ENCODE measurements around the gene HSBP1.

Gene HSBP1

DNA sequence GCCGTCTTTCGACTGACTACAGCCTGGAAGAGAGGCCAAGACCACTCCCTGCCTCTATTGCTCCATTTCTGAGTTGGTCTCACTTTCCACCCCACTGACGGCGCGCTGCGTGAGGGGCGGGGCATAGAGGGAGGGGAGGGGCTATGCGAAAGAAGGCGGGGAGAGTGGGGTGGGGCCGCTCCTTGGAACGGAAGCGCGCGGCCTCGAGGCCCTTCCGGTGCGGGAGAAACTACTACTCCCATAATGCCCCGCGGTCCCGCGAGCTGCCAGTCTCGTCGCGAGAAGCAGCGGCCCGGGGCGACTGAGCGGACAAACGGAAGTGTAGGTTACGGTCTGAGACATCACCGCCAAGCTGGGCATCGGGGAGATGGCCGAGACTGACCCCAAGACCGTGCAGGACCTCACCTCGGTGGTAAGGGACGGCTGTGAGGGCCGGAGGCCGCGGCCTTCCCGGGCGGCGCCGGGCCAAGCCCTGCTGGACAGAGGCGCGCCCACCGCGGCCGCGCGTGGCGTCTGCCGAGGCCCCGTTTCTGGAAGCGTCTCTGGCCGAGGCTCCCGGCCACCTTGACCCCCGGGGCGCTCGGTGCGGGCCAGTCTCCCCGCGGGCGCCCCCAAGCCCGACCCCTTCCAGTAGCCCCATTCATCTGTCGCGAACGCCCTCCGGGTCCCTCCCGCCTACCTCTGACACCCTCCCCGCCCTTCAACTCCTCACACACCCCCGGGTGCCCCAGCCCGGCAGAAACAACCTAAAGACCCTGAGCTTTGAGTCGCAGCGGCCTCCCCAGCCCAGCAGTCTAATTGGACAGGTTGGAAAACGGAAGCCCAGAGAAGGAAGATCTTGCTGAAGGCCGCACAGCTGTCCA is at the start of gene HSBP1:
Gene HSBP1 (plus strand): TSS at position 269 of the 863 bp plus-strand sequence. CDS start 99 bp downstream, at position 368.
- DNase-seq (ENCODE audit: low spot score), result peak; percentile 99

- DNase-seq (ENCODE audit: low spot score), result no peak
Measured at GRCh38 chr16:83762141-83762991, 45.4 kb upstream of the HSBP1 start.

DNA sequence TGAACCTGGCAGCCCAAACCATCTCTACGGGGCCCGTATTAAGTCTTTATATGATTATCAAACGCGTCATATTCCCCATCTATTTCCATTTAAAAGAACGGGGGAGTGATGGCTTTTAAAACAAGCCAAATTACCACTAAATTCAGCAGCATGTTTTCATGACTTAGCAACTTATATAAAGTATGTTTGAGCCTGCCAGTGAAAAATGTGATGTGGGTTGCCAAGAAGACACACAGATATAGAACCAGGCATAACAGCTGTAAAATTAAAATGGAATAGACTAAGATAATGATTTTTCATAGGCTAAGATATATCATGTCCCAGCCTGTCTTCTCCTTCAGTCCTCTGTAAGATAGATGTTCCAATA is 44.8 kb upstream of the HSBP1 start:
- no peak for DNase-seq (ENCODE audit: low spot score)

DNA sequence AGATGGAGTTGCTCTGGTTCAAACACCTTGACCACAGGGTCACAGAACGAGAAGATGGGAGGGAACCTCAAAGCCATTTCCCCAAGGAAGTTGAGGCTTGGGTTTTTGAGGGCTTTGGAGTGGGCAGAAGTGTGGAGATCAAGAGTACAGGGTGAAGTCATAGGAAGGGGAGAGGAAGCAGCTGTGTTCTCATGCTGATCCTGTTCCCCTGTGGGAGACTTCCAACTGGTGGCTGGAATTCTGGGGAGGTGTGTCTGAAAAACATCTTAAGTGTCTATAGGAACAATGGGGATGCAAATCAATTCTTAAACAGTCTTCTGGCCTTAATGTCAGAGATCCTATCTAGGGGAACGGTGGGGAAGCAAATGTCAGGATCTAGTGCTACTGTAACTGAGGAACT is 38.8 kb upstream of the HSBP1 start:
- no peak for DNase-seq (ENCODE audit: low spot score)

- DNase-seq (ENCODE audit: low spot score), result peak; percentile 52
Measured at GRCh38 chr16:83769397-83770008, 38.3 kb upstream of the HSBP1 start.

GRCh38 chr16:83771306-83771942 is 36.4 kb upstream of the HSBP1 start:
- no peak for DNase-seq (ENCODE audit: low spot score)

GRCh38 chr16:83772806-83773205 is 35.0 kb upstream of the HSBP1 start:
- no peak for DNase-seq (ENCODE audit: low spot score)

DNA sequence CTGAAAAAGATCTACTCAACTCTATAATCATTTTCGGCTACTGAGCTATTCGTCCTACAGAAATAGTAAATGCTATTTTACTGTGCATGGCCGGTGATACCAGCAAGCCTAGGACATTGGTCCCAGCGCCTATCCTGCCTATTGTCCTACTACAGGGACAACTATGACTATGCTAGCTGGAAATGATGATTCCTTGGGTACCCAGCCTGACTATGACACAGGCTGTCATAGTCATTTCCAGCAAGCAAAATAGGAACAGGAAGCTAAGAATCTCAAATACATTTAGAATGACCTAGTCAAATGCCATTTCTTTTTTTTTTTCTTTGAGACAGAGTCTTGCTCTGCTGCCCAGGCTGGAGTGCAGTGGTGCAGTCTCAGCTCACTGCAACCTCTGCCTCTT is 33.7 kb upstream of the HSBP1 start:
- no peak for DNase-seq (ENCODE audit: low spot score)

GRCh38 chr16:83776944-83777343 is 30.8 kb upstream of the HSBP1 start:
- DNase-seq (ENCODE audit: low spot score), result no peak

DNA sequence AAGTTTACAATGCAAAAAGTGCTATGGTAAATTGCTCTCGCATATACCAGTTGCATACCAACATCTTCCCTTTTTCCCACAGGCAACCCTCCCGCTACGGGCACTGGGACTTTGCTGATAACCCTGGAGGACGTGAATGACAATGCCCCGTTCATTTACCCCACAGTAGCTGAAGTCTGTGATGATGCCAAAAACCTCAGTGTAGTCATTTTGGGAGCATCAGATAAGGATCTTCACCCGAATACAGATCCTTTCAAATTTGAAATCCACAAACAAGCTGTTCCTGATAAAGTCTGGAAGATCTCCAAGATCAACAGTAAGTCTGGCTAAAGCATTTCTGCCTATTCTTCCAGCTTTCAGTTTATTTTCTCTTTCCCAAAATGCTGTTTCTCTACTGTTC is 27.9 kb upstream of the HSBP1 start:
- no peak for DNase-seq (ENCODE audit: low spot score)

DNA sequence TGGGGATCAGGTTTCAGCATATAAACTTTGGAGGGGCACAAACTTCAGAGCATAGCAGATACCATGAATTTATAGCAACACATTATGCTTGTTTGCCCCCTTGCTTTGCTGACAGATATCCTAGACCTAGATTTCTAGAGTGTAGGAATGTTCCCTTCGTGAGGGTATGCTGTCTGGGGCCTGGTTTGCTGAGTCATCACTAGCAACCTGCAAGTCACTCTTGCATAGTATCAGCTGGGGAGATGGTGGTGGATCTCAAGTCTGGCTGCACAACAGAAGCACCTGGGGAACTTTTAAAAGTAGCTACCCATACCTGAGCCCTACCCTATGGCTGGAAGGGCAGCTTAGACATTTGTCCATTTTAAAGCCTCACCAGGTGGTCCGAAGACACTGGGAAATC is 22.3 kb upstream of the HSBP1 start:
- no peak for DNase-seq (ENCODE audit: low spot score)

DNA sequence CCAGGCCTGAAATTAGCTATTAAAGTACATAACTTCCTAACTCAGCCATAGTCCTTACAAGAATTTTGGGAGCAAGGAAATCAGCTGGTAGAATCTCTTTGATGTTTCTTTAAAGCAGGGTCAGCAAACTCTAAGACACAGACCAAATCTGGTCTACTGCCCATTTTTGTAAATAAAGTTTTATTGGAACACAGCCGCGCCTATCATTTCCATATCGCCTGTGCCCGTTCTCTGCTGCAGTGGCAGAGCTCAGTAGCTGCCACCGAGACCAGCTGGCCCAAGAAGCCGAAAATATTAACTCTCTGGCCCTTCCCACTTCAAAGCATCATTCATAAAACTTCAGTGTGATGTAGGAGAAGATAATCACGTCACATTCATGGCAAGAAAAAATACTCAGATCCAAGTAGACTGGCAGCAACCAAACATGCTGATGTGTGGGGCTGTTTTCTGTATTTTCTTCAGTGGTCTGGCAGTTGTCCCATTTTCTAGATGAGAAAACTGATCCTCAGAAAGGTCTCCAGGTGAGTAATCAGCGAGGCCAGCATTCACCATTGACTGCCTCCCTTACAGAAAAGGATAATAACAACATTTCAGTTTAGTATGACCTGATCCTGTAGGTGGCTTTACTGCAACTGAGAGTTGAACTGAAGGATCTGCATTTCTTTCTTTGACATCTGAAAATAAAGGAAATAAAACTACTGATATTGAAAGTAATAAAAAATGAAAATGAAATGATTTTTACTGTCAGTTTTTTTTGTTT is 18.0 kb upstream of the HSBP1 start:
- DNase-seq (ENCODE audit: low spot score), result no peak

DNA sequence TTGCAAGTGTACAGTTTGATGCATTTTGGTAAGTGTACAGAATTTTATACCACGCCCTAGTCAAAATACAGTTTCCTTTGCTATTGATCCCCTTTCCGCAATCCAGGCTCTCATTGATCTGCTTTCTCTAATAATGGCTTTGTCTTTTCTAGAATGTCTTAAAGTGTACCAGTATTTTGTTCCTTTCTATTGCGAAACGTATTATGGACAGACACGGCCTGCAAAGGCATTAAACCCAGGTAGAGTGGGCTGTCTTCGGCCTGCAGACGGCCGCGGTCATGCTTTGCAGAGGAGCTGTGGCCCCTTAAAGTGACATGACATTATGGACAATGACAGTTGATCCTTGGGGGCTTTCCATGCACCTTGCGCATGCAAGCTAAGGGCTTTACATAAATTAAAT is 15.9 kb upstream of the HSBP1 start:
- no peak for DNase-seq (ENCODE audit: low spot score)

DNA sequence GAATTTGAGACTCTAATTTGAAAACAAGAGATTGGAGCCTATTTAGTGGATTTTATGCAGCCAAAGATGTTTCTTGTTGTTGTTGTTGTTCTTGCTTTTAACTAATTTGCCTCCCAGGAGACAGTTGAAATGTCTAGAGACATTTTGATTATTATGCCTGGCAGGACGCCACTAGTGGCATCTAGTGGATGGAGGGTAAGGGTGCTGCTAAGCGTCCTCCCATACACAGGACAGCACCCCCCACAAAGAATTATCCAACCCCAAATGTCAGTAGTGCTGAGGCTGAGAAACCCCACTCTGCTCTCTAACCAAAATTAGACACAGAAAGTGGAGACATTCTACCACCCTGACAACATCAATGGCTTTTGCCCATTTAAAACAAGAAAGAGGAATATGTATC is 15.4 kb upstream of the HSBP1 start:
- no peak for DNase-seq (ENCODE audit: low spot score)

- DNase-seq (ENCODE audit: low spot score), result peak; percentile 57
Measured at GRCh38 chr16:83793179-83793578, 14.6 kb upstream of the HSBP1 start.

- no peak for DNase-seq (ENCODE audit: low spot score)
Measured at GRCh38 chr16:83794860-83795554, 12.8 kb upstream of the HSBP1 start.

- DNase-seq (ENCODE audit: low spot score), result no peak
Measured at GRCh38 chr16:83797013-83797412, 10.8 kb upstream of the HSBP1 start.

DNA sequence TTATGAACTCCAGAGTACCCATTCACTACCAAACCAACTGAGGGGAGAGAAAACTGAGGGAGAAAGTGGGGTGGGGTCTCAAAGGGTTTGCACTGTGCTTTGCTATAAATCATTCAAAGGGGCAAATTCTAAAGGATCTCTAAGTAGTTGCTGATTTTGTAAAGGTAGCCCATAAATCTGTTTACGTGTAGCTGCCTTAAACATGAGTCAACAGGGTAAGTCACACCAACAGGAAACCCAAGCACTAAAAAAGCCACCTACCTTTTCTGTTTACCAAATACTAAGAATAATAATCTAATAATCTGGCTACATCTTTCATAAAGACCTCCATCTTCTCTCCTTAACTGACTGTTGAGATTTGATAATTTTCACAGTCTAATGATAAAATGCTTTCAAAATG is 8.4 kb upstream of the HSBP1 start:
- no peak for DNase-seq (ENCODE audit: low spot score)

GRCh38 chr16:83802135-83802534 is 5.6 kb upstream of the HSBP1 start:
- DNase-seq (ENCODE audit: low spot score), result no peak

- DNase-seq (ENCODE audit: low spot score), result no peak
Measured at GRCh38 chr16:83802554-83803205, 5.1 kb upstream of the HSBP1 start.
